Mucosa of rectum (tissue), 2 donors: ENCODE data around the gene KRT80.

Experiments used
- H3K27ac ChIP-seq, 2 donors: one replicate each; pipeline ENCODE4 v1.7.0; 2013; ENCODE audit warnings: inconsistent platforms in 2 of 2, low read depth in 2 of 2, low read length in 2 of 2
- H3K27me3 ChIP-seq, 2 donors: one replicate each; pipeline ENCODE4 v1.7.0; 2013; ENCODE audit warnings: low read length in 2 of 2; ENCODE audit not compliant: control insufficient read depth in 2 of 2, insufficient read depth in 2 of 2
- H3K36me3 ChIP-seq, 2 donors: one replicate each; pipeline ENCODE4 v1.7.0; 2013; ENCODE audit warnings: low read length in 2 of 2; ENCODE audit not compliant: control insufficient read depth in 2 of 2, insufficient read depth in 2 of 2
- H3K4me1 ChIP-seq, 2 donors: one replicate each; pipeline ENCODE4 v1.7.0; 2013; ENCODE audit warnings: low read length in 2 of 2, mild to moderate bottlenecking in 1 of 2; ENCODE audit not compliant: control insufficient read depth in 2 of 2, insufficient read depth in 2 of 2
- H3K4me3 ChIP-seq, 2 donors: one replicate each; pipeline ENCODE4 v1.7.0; 2013; ENCODE audit warnings: low read length in 2 of 2
- H3K9ac ChIP-seq, 2 donors: one replicate each; pipeline ENCODE4 v1.7.0; 2013; ENCODE audit warnings: low read length in 2 of 2, low read depth in 1 of 2, mild to moderate bottlenecking in 1 of 2
- H3K9me3 ChIP-seq, 2 donors: one replicate each; pipeline ENCODE4 v1.7.0; 2013; ENCODE audit warnings: low read length in 2 of 2; ENCODE audit not compliant: control insufficient read depth in 2 of 2
- donor health status: healthy.
- donor health status: Normal muscosa, but diverticular disease.

KRT80 gene

GRCh38 chr12:52218001-52218400, 26.2 kb upstream of the KRT80 start:
- Histone ChIP-seq H3K27me3 (peaks cover 4% of the 10 kb centered on the region in 2 donors), H3K36me3 (no peaks in the 10 kb centered on the region), H3K4me3 (no peak overlapping the region), H3K4me1 (peaks cover 4 to 16% of the 10 kb centered on the region in 2 donors), H3K9ac (no peak overlapping the region), H3K9me3 (no peaks in the 10 kb centered on the region), H3K27ac (no peak overlapping the region)

- Histone ChIP-seq H3K9me3 (no peaks in the 10 kb centered on the region), H3K27ac (peak overlapping the region in 1 of 2 donors; percentile 31), H3K4me1 (peaks cover 4 to 16% of the 10 kb centered on the region in 2 donors), H3K9ac (no peak overlapping the region), H3K36me3 (no peaks in the 10 kb centered on the region), H3K27me3 (peaks cover 4% of the 10 kb centered on the region in 2 donors), H3K4me3 (no peak overlapping the region)
Observed at GRCh38 chr12:52217223-52217622, 25.4 kb upstream of the KRT80 start.

GRCh38 chr12:52216807-52217206, 25.0 kb upstream of the KRT80 start:
- Histone ChIP-seq H3K4me3 (no peak overlapping the region), H3K36me3 (no peaks in the 10 kb centered on the region), H3K9ac (no peak overlapping the region), H3K27ac (no peak overlapping the region), H3K9me3 (no peaks in the 10 kb centered on the region), H3K27me3 (peaks cover 2 to 3% of the 10 kb centered on the region in 2 donors), H3K4me1 (peaks cover 4 to 13% of the 10 kb centered on the region in 2 donors)

- no peak overlapping the region for H3K27ac ChIP-seq
- H3K27me3 ChIP-seq: peaks cover 0 to 2% of the 10 kb centered on the region in 2 donors
- H3K9me3 ChIP-seq: no peaks in the 10 kb centered on the region
- no peak overlapping the region for H3K9ac ChIP-seq
- no peaks in the 10 kb centered on the region for H3K36me3 ChIP-seq
- H3K4me1 ChIP-seq: peaks cover 4 to 10% of the 10 kb centered on the region in 2 donors
- no peak overlapping the region for H3K4me3 ChIP-seq
Observed at GRCh38 chr12:52216100-52216499, 24.3 kb upstream of the KRT80 start.

GRCh38 chr12:52215587-52216031, 23.8 kb upstream of the KRT80 start:
- H3K4me3 ChIP-seq: no peak overlapping the region
- H3K36me3 ChIP-seq: no peaks in the 10 kb centered on the region
- H3K27me3 ChIP-seq: peaks cover 0 to 2% of the 10 kb centered on the region in 2 donors
- H3K4me1 ChIP-seq: peaks cover 3 to 10% of the 10 kb centered on the region in 2 donors
- no peaks in the 10 kb centered on the region for H3K9me3 ChIP-seq
- H3K27ac ChIP-seq: no peak overlapping the region
- H3K9ac ChIP-seq: no peak overlapping the region

- Histone ChIP-seq H3K27ac (no peak overlapping the region), H3K9me3 (no peaks in the 10 kb centered on the region), H3K27me3 (peaks cover 0 to 2% of the 10 kb centered on the region in 2 donors), H3K4me1 (peaks cover 0 to 10% of the 10 kb centered on the region in 2 donors), H3K36me3 (no peaks in the 10 kb centered on the region), H3K9ac (no peak overlapping the region), H3K4me3 (no peak overlapping the region)
Observed at GRCh38 chr12:52214421-52214802, 22.6 kb upstream of the KRT80 start.

GRCh38 chr12:52213564-52214420, 22.0 kb upstream of the KRT80 start:
- H3K27ac ChIP-seq: no peak overlapping the region

GRCh38 chr12:52212701-52213563, 21.1 kb upstream of the KRT80 start:
- Histone ChIP-seq H3K27ac (no peak overlapping the region), H3K4me1 (peaks cover 0 to 9% of the 10 kb centered on the region in 2 donors), H3K9me3 (no peaks in the 10 kb centered on the region), H3K4me3 (no peak overlapping the region), H3K9ac (no peak overlapping the region), H3K27me3 (peaks cover 0 to 2% of the 10 kb centered on the region in 2 donors), H3K36me3 (no peaks in the 10 kb centered on the region)

More at GRCh38 chr12:52213564-52214420, 22.0 kb upstream of the KRT80 start:
- Histone ChIP-seq H3K27me3 (peaks cover 0 to 2% of the 10 kb centered on the region in 2 donors), H3K9me3 (no peaks in the 10 kb centered on the region), H3K36me3 (no peaks in the 10 kb centered on the region), H3K4me1 (peaks cover 0 to 10% of the 10 kb centered on the region in 2 donors), H3K4me3 (no peak overlapping the region), H3K9ac (no peak overlapping the region)

GRCh38 chr12:52211716-52212585, 20.1 kb upstream of the KRT80 start:
- Histone ChIP-seq H3K9ac (no peak overlapping the region), H3K4me1 (peaks cover 3 to 4% of the 10 kb centered on the region in 2 donors), H3K9me3 (no peaks in the 10 kb centered on the region), H3K4me3 (no peak overlapping the region), H3K36me3 (no peaks in the 10 kb centered on the region), H3K27ac (no peak overlapping the region), H3K27me3 (peaks cover 0 to 2% of the 10 kb centered on the region in 2 donors)
